ENCODE results near the gene PLA2G4A. TPM values are rescaled to one million over a fixed set of nuclear protein-coding genes. Genes with fewer than 3 reads are reported as not detected.

The PLA2G4A gene
- polyA plus RNA-seq, 1 donor from 2014 or later, result not detected

GRCh38 chr1:186985889-186986491 lies 157.2 kb downstream of the PLA2G4A start:
- H3K27me3 ChIP-seq (ENCODE audit: insufficient read depth, low read depth, low read length), result no peaks in the 10 kb centered on the region
- no peak overlapping the region for H3K4me3 ChIP-seq (ENCODE audit: low read length)
- H3K9me3 ChIP-seq (ENCODE audit: low read length), result no peaks in the 10 kb centered on the region
- no peak overlapping the region for H3K9ac ChIP-seq (ENCODE audit: low read length)
- no peaks in the 10 kb centered on the region for H3F3A ChIP-seq (ENCODE audit: insufficient read depth, low read length, poor library complexity, severe bottlenecking)
- no peaks in the 10 kb centered on the region for H3K36me3 ChIP-seq (ENCODE audit: insufficient read depth, low read length)
- TF ChIP-seq CTCF (IDR thresholded peaks at IDR 0.05; ENCODE audit: poor library complexity, severe bottlenecking) (peak; percentile 91), SMC3 (conservative IDR thresholded peaks at IDR 0.05; ENCODE audit: poor library complexity) (peak; percentile 97), EP300 (conservative IDR thresholded peaks at IDR 0.05; ENCODE audit: poor library complexity, severe bottlenecking) (no peak), REST (IDR thresholded peaks at IDR 0.05; ENCODE audit: borderline replicate concordance) (no peak), RAD21 (conservative IDR thresholded peaks at IDR 0.05) (peak; percentile 97)
- no peak overlapping the region for H3K4me2 ChIP-seq (ENCODE audit: low read length)
- no peaks in the 10 kb centered on the region for H3K9me2 ChIP-seq (ENCODE audit: insufficient read depth, low read length)
- no peak overlapping the region for H2AFZ ChIP-seq (ENCODE audit: low read depth, low read length)
- H3K27ac ChIP-seq (ENCODE audit: low read length), result no peak overlapping the region
- no peaks in the 10 kb centered on the region for H3K79me2 ChIP-seq (replicated peaks; ENCODE audit: insufficient read depth, low read length)
- no peaks in the 10 kb centered on the region for H4K20me1 ChIP-seq (ENCODE audit: insufficient read depth)

GRCh38 chr1:186987065-186987464 lies 158.3 kb downstream of the PLA2G4A start:
- Histone ChIP-seq H3K27me3 (ENCODE audit: insufficient read depth, low read depth, low read length) (no peaks in the 10 kb centered on the region), H3F3A (ENCODE audit: insufficient read depth, low read length, poor library complexity, severe bottlenecking) (no peaks in the 10 kb centered on the region), H2AFZ (ENCODE audit: low read depth, low read length) (no peak overlapping the region), H4K20me1 (ENCODE audit: insufficient read depth) (no peaks in the 10 kb centered on the region), H3K36me3 (ENCODE audit: insufficient read depth, low read length) (no peaks in the 10 kb centered on the region), H3K79me2 (replicated peaks; ENCODE audit: insufficient read depth, low read length) (no peaks in the 10 kb centered on the region), H3K9ac (ENCODE audit: low read length) (no peak overlapping the region), H3K4me3 (ENCODE audit: low read length) (no peak overlapping the region), H3K4me2 (ENCODE audit: low read length) (no peak overlapping the region), H3K9me2 (ENCODE audit: insufficient read depth, low read length) (no peaks in the 10 kb centered on the region), H3K9me3 (ENCODE audit: low read length) (no peaks in the 10 kb centered on the region), H3K27ac (ENCODE audit: low read length) (no peak overlapping the region)
- TF ChIP-seq EP300 (conservative IDR thresholded peaks at IDR 0.05; ENCODE audit: poor library complexity, severe bottlenecking), result no peak

- Histone ChIP-seq H3K27ac (ENCODE audit: low read length) (no peak overlapping the region), H3K36me3 (ENCODE audit: insufficient read depth, low read length) (no peaks in the 10 kb centered on the region), H3K27me3 (ENCODE audit: insufficient read depth, low read depth, low read length) (no peaks in the 10 kb centered on the region), H3K4me2 (ENCODE audit: low read length) (no peak overlapping the region), H2AFZ (ENCODE audit: low read depth, low read length) (no peak overlapping the region), H3F3A (ENCODE audit: insufficient read depth, low read length, poor library complexity, severe bottlenecking) (no peaks in the 10 kb centered on the region), H3K9me2 (ENCODE audit: insufficient read depth, low read length) (no peaks in the 10 kb centered on the region), H3K79me2 (replicated peaks; ENCODE audit: insufficient read depth, low read length) (no peaks in the 10 kb centered on the region), H4K20me1 (ENCODE audit: insufficient read depth) (no peaks in the 10 kb centered on the region), H3K4me3 (ENCODE audit: low read length) (no peak overlapping the region), H3K9ac (ENCODE audit: low read length) (no peak overlapping the region), H3K9me3 (ENCODE audit: low read length) (no peaks in the 10 kb centered on the region)
- TF ChIP-seq RAD21 (conservative IDR thresholded peaks at IDR 0.05), result no peak
- TF ChIP-seq MXI1 (conservative IDR thresholded peaks at IDR 0.05; ENCODE audit: poor library complexity, severe bottlenecking), result no peak
- no peak for TF ChIP-seq EP300 (conservative IDR thresholded peaks at IDR 0.05; ENCODE audit: poor library complexity, severe bottlenecking)
- TF ChIP-seq TAF1 (IDR thresholded peaks at IDR 0.05; ENCODE audit: low read depth), result no peak
- no peak for TF ChIP-seq EZH2 (IDR thresholded peaks at IDR 0.05; ENCODE audit: borderline replicate concordance, insufficient read depth, low read length, poor library complexity, severe bottlenecking)
- TF ChIP-seq REST (IDR thresholded peaks at IDR 0.05; ENCODE audit: borderline replicate concordance), result no peak
- TF ChIP-seq POLR2AphosphoS5 (IDR thresholded peaks at IDR 0.05), result no peak
- TF ChIP-seq CTCF (IDR thresholded peaks at IDR 0.05; ENCODE audit: poor library complexity, severe bottlenecking), result no peak
- no peak for TF ChIP-seq SMC3 (conservative IDR thresholded peaks at IDR 0.05; ENCODE audit: poor library complexity)
These were observed 159.0 kb downstream of the PLA2G4A start for GRCh38 chr1:186987769-186988168.

Measured in neural cell (in vitro differentiated cells).